ENCODE data around the gene SLC38A4. TPM values are rescaled to one million over a fixed set of nuclear protein-coding genes. Genes with fewer than 3 reads are reported as not detected.

SLC38A4 gene
- total and polyA plus RNA-seq, 12 donors = 0.14 to 2.7 (median 0.51) TPM

DNA sequence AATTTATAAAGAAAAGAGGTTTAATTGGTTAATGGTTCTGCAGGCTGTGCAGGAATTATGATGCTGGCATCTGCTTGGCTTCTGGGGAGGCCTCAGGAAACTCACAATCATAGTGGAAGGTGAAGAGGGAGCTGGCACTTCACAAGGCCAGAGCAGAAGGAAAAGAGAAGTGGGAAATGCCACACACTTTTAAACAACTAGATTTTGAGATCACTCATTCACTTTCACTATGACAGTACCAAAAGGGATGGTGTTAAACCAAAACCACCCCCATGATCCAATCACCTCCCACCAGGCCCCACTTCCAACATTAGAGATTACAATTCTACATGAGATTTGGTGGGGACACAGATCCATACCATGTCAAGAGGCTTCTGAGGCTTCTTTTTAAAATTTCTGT, 62.6 kb downstream of the SLC38A4 start:
- intact Hi-C loops (cut with DNase I) = no loop called here
- no peak for DNase-seq
- Histone ChIP-seq H3K36me3 (replicated peaks in 1 of 2) (no peaks in the 10 kb centered on the region), H3K27ac (no peak overlapping the region), H3K9me3 (replicated peaks in 1 of 3) (no peaks in the 10 kb centered on the region), H3K4me3 (no peak overlapping the region), H3K27me3 (no peaks in the 10 kb centered on the region), H3K4me1 (replicated peaks in 1 of 2) (no peaks in the 10 kb centered on the region)
- TF ChIP-seq POLR2A (IDR thresholded peaks at IDR 0.05) = no peak
- TF ChIP-seq, protein P1, sequence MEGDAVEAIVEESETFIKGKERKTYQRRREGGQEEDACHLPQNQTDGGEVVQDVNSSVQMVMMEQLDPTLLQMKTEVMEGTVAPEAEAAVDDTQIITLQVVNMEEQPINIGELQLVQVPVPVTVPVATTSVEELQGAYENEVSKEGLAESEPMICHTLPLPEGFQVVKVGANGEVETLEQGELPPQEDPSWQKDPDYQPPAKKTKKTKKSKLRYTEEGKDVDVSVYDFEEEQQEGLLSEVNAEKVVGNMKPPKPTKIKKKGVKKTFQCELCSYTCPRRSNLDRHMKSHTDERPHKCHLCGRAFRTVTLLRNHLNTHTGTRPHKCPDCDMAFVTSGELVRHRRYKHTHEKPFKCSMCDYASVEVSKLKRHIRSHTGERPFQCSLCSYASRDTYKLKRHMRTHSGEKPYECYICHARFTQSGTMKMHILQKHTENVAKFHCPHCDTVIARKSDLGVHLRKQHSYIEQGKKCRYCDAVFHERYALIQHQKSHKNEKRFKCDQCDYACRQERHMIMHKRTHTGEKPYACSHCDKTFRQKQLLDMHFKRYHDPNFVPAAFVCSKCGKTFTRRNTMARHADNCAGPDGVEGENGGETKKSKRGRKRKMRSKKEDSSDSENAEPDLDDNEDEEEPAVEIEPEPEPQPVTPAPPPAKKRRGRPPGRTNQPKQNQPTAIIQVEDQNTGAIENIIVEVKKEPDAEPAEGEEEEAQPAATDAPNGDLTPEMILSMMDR (IDR thresholded peaks at IDR 0.05) = no peak

DNA sequence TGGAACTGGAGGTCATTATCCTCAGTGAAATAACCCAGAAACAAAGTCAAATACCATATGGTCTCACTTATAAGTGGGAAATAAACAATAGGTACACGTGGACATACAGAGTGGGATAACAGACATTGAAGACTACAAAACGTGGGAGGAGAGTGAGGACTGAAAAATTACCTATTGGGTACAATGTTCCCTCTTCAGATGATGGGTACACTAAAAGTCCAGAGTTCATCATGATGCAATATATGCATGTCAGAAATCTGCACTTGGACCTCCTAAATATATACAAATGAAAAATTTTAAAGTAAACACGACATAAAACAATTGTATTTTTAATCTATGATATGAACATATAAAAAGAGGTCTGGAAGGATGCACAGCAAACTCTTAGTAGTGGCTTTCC, 71.2 kb downstream of the SLC38A4 start:
- no peak overlapping the region for H3K27ac ChIP-seq
- H3K27me3 ChIP-seq = no peaks in the 10 kb centered on the region
- whole genome bisulfite sequencing, 4 donors = 46 to 64% (median 54%) methylated on average over 3 of the region's 3 CpGs
- no peak for TF ChIP-seq POLR2A (IDR thresholded peaks at IDR 0.05)
- TF ChIP-seq, protein P1 (IDR thresholded peaks at IDR 0.05) = no peak
- DNase-seq = no peak
- intact Hi-C loops (cut with DNase I) = no loop called here
- H3K4me1 ChIP-seq (replicated peaks in 1 of 2) = no peaks in the 10 kb centered on the region
- no peaks in the 10 kb centered on the region for H3K9me3 ChIP-seq (replicated peaks in 1 of 3)
- H3K4me3 ChIP-seq = no peak overlapping the region
- no peaks in the 10 kb centered on the region for H3K36me3 ChIP-seq (replicated peaks in 1 of 2)

DNA sequence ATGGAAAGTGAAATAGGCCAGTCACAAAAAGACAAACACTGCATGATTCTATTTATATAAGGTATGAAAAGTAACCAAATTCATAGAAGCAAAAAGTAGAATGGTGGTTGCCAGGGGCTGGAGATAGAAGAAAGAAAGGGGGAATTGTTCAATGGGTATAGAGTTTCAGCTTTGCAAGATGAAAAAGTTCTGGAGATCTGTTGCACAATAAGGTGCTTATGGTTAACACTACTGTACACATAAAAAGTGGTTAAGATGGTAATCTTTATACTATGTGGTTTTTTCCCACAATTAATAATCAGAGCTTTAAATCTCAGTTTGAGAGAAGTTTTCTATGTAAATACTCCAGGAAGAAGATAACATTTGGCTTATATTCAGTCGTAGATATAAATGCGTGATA, 73.4 kb downstream of the SLC38A4 start:
- no peaks in the 10 kb centered on the region for H3K36me3 ChIP-seq (replicated peaks in 1 of 2)
- peaks cover 0 to 4% (median 0%) of the 10 kb centered on the region in 3 donors for H3K9me3 ChIP-seq (replicated peaks in 1 of 3)
- no peaks in the 10 kb centered on the region for H3K4me1 ChIP-seq (replicated peaks in 1 of 2)
- H3K27ac ChIP-seq = no peak overlapping the region
- no peak overlapping the region for H3K4me3 ChIP-seq
- 82 to 97% (median 88%) methylated on average over 2 of the region's 2 CpGs for WGBS, 4 donors
- no peak for TF ChIP-seq POLR2A (IDR thresholded peaks at IDR 0.05)
- no peaks in the 10 kb centered on the region for H3K27me3 ChIP-seq
- no peak for DNase-seq
- intact Hi-C loops (cut with DNase I) = no loop called here

DNA sequence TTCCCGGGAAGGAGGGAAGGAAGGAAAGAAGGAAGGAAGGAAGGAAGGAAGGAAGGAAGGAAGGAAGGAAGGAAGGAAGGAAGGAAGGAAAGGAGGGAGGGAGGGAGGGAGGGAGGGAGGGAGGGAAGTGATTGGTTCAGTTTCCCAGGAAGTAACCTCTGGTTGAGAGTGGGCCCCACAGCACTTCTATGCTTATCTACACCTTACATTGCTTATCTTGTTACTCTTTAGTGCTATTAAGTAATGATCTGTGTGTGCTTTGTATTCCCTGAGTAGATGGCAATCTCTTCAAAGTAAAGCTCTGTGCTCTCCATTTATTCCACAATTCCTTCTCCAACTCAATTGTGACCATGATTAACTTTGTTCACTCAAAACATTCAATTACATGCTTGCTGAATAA, 74.6 kb downstream of the SLC38A4 start:
- 38 to 100% (median 61%) methylated on average over 1 of the region's 1 CpG; no CpG with 5 or more reads in 1 of the 4 donors for WGBS, 4 donors
- TF ChIP-seq, protein P1 (IDR thresholded peaks at IDR 0.05) = no peak
- no peak for TF ChIP-seq POLR2A (IDR thresholded peaks at IDR 0.05)
- H3K9me3 ChIP-seq (replicated peaks in 1 of 3) = peaks cover 0 to 4% (median 0%) of the 10 kb centered on the region in 3 donors
- no peak for DNase-seq
- H3K4me3 ChIP-seq = no peak overlapping the region
- H3K27ac ChIP-seq = no peak overlapping the region
- no peaks in the 10 kb centered on the region for H3K36me3 ChIP-seq (replicated peaks in 1 of 2)
- no peaks in the 10 kb centered on the region for H3K27me3 ChIP-seq
- H3K4me1 ChIP-seq (replicated peaks in 1 of 2) = no peaks in the 10 kb centered on the region
- intact Hi-C loops (cut with DNase I) = no loop called here

DNA sequence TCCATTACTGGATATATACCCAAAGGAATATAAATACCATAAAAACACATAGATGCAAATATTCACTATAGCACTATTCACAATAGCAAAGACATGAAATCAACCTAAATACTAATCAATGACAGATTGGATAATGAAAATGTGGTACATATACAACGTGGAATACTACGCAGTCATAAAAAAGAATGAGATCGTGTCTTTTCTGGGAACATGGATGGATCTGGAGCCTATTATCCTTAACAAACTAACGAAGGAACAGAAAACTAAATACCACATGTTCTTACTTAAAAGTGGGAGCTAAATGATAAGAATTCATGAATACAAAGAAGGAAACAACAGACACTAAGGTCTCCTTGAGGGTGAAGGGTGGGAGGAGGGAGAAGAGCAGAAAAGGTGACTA, 76.5 kb downstream of the SLC38A4 start:
- Histone ChIP-seq H3K4me1 (replicated peaks in 1 of 2) (no peaks in the 10 kb centered on the region), H3K9me3 (replicated peaks in 1 of 3) (peaks cover 0 to 4% (median 0%) of the 10 kb centered on the region in 3 donors), H3K36me3 (replicated peaks in 1 of 2) (no peaks in the 10 kb centered on the region), H3K27ac (no peak overlapping the region), H3K4me3 (no peak overlapping the region), H3K27me3 (no peaks in the 10 kb centered on the region)
- WGBS, 4 donors = 92 to 97% (median 94%) methylated on average over 4 of the region's 4 CpGs
- DNase-seq = no peak
- intact Hi-C loops (cut with DNase I) = no loop called here
- TF ChIP-seq POLR2A (IDR thresholded peaks at IDR 0.05) = no peak
- TF ChIP-seq, protein P1 (IDR thresholded peaks at IDR 0.05) = no peak

All from adrenal gland (tissue), 12 donors.